Glomerular visceral epithelial cell (primary cell): ENCODE data around the gene KLF6.
A peak's percentile ranks its signal among the peaks of the same experiment; 100 is the strongest.

Experiments
- DNase-seq: peaks from one replicate; pipeline ENCODE4 v3.0.0-alpha.2; 2016; ENCODE audit errors: extremely low spot score

The KLF6 gene

DNA sequence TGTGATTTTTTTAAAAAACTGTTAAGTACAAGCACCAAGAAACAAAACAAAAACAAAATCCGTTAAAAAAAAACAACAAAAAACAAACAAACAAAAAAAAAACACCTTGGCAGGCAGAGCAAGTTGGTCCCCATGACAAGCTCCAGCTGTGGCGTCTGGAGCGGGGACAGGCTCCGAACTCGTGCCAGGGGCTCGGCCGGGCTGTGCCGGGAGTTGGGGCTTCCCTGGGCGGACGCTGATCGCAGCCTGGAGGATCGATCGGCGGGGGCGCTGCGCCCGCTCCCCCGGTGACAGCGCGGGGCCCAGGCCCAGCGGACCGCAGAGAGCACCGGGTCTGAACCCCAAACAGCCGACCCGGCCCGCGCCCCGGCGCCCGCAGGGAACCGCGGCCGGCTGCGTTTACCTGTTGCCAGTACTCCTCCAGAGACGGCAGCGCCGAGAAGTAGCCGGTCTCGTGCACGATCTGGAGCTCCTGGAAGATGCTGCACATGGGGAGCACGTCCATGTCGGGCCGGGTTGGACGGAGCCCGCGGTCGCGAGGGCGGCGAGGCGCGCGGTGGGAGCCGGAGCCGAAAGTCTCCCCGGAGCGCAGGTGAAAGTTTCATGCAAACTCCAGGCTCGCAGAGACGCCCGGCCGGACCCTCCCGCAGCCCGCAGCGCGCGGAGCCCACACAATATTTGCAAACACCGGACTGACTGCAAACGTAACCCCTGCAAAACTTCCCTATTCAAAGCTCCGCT is at the start of gene KLF6:
TSS of gene KLF6 (minus strand) at position 700 of the 741 bp plus-strand sequence. CDS start at position 505, 195 bp downstream.
- no peak for DNase-seq

GRCh38 chr10:3834404-3834803 is 49.4 kb upstream of the KLF6 start:
- DNase-seq: no peak

GRCh38 chr10:3833046-3833445 is 48.0 kb upstream of the KLF6 start:
- DNase-seq: no peak

DNA sequence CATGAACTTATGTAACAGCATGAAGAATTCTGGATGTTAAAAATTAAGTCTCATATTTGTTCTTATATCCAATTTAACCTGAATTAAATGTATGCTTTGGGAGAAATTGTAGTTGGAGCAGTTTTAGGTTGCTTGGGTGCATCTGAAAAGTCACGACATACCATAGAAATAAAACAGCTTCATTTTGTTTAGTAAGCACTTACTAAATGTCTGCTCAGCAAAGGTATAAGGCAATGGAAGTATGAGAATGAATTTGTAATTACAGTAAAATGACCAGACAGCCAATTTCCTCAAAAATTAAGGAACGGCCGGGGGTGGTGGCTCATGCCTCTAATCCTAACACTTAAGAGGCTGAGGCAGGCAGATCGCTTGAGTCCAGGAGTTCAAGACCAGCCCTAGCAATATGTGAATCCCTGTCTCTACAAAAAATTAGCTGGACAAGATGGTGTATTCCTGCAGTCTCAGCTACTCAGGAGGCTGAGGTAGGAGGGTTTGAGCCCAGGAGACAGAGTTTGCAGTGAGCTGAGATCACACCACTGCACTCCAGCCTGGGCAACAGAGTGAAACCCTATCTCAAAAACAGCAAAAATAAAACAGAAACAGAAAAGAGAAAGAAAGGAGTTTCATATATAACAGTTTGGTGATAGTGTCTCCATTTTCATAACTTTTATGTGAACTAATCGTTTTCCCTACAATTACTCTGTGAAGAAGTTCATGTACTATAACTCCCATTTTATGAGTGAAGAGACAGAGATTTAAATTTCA is 47.2 kb upstream of the KLF6 start:
- DNase-seq: no peak

DNA sequence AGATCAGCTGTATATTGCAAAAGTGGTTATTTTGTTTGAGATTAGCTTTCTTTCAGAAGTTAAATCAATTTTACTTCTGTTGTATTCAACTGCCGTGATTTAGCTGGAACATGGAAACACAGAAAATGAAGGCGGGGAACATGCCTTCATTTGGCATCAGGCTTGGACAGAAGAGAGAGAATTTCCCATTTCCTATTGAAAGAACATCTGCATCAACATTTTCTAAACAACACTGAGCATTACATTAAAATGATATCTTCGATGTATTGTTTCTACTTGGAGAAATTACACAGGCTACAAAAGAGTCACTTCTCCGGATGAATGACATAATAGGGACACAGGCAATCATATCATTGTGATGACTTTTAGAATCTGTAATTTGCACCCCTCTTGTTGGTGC is 46.6 kb upstream of the KLF6 start:
- no peak for DNase-seq

- DNase-seq: no peak
These were observed 45.9 kb upstream of the KLF6 start for GRCh38 chr10:3830946-3831345.

DNA sequence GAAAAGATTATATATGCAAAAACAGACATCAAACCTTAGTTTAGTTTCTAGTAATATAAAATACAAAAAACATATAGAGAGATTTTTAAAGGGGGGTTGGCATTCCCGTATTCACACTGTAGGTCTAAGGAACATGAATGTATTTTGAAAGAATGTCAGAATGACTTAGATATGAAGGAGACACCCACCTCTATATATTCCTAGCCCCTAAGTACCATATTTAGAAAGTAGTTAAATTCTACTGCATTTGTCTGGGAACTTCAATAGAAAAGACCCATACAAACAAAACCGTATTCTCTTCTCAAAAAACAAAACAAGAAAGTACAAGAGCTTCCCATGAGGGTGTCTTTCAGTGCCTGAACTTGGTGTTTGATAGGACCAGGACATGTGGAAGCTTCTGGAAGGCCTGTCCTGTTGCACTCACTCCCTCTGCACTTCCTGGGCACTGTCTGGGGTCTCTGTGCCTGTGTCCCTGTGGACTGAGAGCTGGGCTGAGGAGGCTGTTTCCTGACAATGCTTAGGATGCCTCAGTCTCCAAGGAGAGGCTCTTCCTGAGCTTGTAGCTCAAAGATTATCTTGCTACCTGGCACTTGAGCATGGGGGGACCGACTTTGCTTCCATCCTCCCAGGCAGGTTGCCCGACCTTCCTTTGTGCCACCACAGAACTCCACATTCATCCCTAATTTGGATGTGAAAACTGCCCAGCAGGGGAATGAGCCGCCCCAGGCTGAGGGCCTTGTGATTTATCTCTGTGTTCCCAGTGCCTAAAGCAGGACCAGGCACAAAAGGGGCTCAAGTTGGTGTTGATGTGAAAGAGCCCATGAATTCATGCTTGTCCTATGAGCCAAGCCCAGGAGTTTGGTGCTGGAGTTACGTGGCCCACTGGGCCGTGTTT is 44.4 kb upstream of the KLF6 start:
- no peak for DNase-seq

GRCh38 chr10:3828404-3829155 is 43.6 kb upstream of the KLF6 start:
- no peak for DNase-seq

- DNase-seq: no peak
These were observed 42.9 kb upstream of the KLF6 start for GRCh38 chr10:3827768-3828403.

DNA sequence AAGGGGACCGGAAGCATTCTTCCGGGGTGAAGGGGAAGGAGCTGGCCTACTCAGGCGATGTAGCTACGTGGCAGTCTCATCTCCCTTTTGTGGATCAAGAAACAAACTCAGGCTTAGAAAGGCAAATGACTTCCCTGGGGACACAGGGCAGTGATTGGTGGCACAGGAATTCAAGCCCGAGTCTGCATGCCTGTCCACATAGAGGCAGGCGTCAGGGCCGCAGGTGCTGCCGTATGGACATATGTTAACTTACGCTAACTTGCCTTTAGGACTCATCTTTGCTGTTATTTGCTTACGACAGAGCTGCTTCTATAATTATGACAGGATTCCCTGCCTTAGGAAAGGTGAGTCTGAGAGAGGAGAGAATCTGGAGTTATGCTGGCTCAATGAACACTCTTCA is 42.3 kb upstream of the KLF6 start:
- no peak for DNase-seq

DNA sequence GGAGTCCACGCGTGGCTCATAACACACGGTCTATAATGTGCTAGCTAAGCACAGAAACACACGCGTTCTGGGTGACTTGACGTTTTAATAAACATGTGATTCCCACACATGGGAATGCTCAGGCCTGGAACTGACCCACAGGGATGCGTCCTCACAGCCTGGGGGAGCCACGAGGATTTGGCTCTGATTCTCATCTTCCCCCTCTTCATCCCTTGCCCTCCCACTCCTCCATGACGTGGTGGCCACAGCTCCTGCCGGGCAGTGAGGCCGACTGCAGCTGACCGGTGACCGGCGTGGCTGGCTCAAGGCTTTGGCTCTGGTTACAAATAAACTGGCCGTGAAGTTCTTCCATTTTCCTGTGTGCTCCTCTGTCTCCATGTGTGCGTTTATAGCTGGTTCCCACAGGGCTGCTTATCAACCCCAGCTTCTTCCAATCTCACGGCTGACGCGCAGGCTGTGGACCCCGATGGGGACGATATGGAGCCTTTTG is 40.9 kb upstream of the KLF6 start:
- DNase-seq: peak; percentile 78

GRCh38 chr10:3825244-3825643 is 40.2 kb upstream of the KLF6 start:
- DNase-seq: peak; percentile 94

DNA sequence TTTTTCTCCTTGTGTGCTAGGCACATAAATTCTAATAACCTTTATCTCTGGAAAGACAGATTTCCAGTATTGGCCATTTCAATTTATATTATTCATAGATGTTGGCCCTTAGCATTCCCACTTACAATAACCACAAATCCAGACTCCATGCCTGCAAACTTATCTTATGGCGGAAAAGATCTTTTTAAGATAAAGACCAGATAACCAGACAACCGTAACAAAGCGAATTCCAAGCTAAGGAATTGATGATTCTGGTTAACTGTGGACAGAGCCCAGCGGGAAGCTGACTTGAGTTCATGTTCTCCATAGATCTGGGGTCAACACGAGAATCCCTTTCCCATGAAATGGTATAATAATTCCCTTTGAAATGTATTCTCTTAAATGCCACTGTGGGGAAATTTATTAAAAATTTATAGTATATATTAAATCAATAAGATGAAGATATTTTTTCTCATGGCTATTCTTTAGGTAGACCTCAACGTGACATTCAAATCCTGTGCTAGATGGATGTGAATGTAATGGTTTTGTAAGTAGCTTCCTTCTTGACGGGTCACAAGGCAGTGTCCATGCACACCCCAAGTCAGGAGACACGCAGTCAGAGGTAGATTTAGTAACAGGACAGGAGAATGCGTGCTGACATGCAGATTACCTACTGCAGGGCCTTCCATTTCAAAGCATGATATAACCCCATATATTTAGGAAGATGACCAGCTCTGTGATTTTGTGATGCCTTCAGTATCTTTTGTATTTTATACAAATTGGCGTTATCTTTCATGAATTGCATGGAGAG is 37.7 kb upstream of the KLF6 start:
- DNase-seq: no peak

DNA sequence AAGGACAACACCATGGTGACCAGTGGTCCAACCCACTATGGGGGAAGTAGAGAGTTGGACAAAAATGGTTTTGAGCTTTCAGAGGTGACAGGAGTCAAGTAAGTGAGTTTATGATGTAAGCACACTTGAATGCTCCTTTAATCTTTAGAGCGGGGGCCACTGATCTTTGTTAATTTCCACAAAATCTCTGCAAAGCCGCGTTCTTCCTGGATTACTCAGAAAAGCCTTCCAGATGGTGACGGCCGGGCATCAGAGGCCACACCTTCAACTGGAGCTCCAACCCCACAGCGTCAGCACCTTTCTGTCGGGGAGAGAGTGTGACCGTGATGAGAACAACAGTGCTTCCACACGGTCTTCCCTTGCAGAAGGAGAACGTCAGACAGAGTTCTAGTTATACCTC is 35.2 kb upstream of the KLF6 start:
- no peak for DNase-seq

DNA sequence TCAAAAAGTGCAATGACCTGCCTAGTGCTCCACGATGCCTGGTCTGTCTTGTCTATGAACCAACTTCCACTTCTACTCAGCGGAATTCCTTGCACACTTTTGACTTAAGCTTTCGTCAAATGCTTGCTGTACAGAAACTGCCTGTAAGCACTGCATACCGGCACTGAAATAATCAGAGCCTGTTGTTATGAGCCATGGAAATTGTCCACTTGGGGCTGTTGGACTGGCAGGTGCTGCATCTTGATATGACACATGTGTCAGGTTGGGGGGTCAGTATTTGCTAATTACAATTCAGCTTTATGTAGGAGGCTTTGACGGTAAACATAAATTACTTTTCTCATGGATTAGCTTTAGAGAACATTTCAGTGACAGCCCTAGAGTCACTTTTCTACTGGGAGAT is 32.0 kb upstream of the KLF6 start:
- DNase-seq: no peak

DNA sequence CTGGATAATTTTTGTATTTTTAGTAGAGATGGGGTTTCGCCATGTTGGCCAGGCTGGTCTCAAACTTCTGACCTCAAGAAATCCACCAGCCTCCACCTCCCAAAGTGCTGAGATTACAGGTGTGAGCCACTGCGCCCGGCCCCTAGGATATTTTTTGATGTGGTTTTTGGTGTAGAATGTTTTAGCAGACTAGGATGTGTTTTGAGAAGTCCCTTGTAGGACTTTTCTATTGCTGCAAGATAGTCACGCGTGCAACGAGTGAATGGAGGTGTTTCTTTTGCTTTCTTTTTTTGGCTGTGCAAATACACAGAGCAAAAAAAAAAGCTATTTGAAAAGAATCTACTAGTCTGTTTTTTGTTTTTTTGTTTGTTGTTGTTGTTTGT is 29.8 kb upstream of the KLF6 start:
- no peak for DNase-seq

DNA sequence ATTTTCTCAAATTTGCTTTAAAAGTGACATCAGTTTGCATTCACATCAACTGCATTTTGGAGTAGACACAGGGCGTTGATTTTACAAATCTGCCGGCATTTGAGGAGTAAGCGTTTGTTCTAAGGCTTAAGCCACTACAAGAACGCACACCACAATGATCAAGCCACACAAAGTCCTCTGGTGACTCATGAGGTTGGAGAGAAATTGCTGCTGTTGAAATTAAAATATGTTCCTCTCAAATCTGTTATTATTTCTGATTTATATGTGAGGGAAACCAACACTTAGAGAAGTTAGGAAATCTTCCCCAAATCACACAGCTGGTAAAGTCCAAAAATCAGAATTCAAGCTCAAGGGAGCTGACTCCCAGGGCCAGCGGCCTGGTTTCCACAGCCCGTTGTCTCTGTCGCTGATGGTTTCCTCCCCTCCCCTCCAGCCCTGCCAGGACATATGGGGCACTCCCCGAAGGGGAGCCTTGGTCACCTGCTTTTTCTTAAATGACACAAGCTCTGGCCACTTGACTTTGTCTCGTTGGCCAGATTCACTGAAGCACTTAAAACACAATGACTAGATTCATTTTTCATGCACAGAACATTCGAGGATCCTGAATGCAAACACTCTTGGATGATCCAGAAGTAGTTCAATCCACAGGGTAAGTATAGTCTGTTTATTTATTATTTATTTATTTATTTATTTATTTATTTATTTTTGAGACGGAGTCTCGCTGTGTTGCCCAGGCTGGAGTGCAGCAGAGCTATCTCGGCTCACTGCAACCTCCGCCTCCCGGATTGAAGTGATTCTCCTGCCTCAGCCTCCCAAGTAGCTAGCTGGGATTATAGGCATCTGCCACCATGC is 29.2 kb upstream of the KLF6 start:
- no peak for DNase-seq

DNA sequence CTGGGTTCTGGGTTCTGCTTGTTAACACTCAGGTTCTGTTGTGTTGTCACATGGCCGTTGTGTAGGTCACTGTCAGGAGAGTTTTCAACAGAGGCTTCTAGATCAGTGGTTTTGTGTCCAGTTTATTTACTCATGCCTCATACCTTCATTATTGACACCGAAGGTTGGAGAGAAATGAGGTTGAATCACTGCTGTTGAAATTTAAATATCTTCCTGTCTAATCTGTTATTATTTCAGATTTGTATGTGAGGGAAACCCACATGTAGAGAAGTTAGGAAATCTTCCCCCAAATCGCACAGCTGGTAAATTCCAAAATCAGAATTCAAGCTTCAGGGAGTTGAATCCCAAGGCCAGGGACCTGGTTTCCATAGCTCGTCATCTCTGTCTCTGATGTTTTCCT is 28.3 kb upstream of the KLF6 start:
- no peak for DNase-seq

GRCh38 chr10:3812141-3812540 is 27.1 kb upstream of the KLF6 start:
- no peak for DNase-seq
